Activated gamma-delta T cell (primary cell): ENCODE measurements around the gene TOX2.

Experiments
- DNase-seq: peaks from one replicate; lab custom pipeline; 2025; lab: John Stamatoyannopoulos, UW

Gene TOX2

GRCh38 chr20:43940518-43941225 is 26.0 kb downstream of the TOX2 start:
- DNase-seq, result no peak

GRCh38 chr20:43941476-43942200 is 27.0 kb downstream of the TOX2 start:
- no peak for DNase-seq

- DNase-seq, result no peak
Measured at GRCh38 chr20:43942201-43942590, 27.5 kb downstream of the TOX2 start.

GRCh38 chr20:43942667-43943285 is 28.1 kb downstream of the TOX2 start:
- DNase-seq, result no peak

GRCh38 chr20:43943725-43944124 is 29.1 kb downstream of the TOX2 start:
- no peak for DNase-seq

- DNase-seq, result no peak
Measured at GRCh38 chr20:43944653-43945235, 30.1 kb downstream of the TOX2 start.

GRCh38 chr20:43945391-43946205 is 30.9 kb downstream of the TOX2 start:
- DNase-seq, result no peak

- DNase-seq, result no peak
Measured at GRCh38 chr20:43946206-43946491, 31.5 kb downstream of the TOX2 start.

- no peak for DNase-seq
Measured at GRCh38 chr20:43946659-43947315, 32.1 kb downstream of the TOX2 start.

- no peak for DNase-seq
Measured at GRCh38 chr20:43947316-43947710, 32.7 kb downstream of the TOX2 start.

GRCh38 chr20:43948455-43948854 is 33.8 kb downstream of the TOX2 start:
- DNase-seq, result no peak

- no peak for DNase-seq
Measured at GRCh38 chr20:43949248-43949647, 34.6 kb downstream of the TOX2 start.

GRCh38 chr20:43949741-43950618 is 35.3 kb downstream of the TOX2 start:
- DNase-seq, result peak; percentile 57

GRCh38 chr20:43953919-43954592 is 39.4 kb downstream of the TOX2 start:
- DNase-seq, result no peak

- no peak for DNase-seq
Measured at GRCh38 chr20:43954704-43955061, 40.0 kb downstream of the TOX2 start.

GRCh38 chr20:43955062-43955749 is 40.6 kb downstream of the TOX2 start:
- DNase-seq, result no peak

GRCh38 chr20:43955750-43956191 is 41.1 kb downstream of the TOX2 start:
- DNase-seq, result no peak

- no peak for DNase-seq
Measured at GRCh38 chr20:43957392-43957791, 42.7 kb downstream of the TOX2 start.

GRCh38 chr20:43958626-43959025 is 44.0 kb downstream of the TOX2 start:
- DNase-seq, result no peak
